B cell (primary cell): Measurements from ENCODE around the gene ELP1. TPM values are rescaled to one million over a fixed set of nuclear protein-coding genes. Genes with fewer than 3 reads are reported as not detected.

Experiments
- ATAC-seq: fragments of 200-7000 bp; cut with Tn5 transposase; one replicate; pipeline ENCODE4 v1.10.0; 2021; ENCODE audit warnings: low read depth, mild to moderate bottlenecking, moderate number of reproducible peaks, moderate library complexity
- CTCF ChIA-PET: fragments of 350-600 bp; sonication (Branson Sonifier 250); formaldehyde crosslinking; loops from one replicate; lab custom pipeline; 2021; ENCODE audit warnings: antibody characterized with exemption, inconsistent platforms; lab: Charles Lee
- POLR2A ChIA-PET: fragments of 350-600 bp; sonication (Branson Sonifier 250); formaldehyde crosslinking; loops from one replicate; lab custom pipeline; 2021; ENCODE audit warnings: antibody characterized with exemption; lab: Charles Lee
- DNase-seq: peaks from one replicate; pipeline ENCODE4 v3.0.0; 2013
- H2AFZ ChIP-seq: 2 replicates; pipeline ENCODE4 v1.6.1; 2012; ENCODE audit warnings: mild to moderate bottlenecking, low read depth, low read length; ENCODE audit not compliant: insufficient read depth, poor library complexity, severe bottlenecking
- H3K27ac ChIP-seq, 2 donors: 1 replicate in 1 of 2; 2 replicates in 1 of 2; pipeline ENCODE4 v1.5.1; 2012 to 2013; ENCODE audit warnings: low read length in 2 of 2, mild to moderate bottlenecking in 2 of 2, moderate library complexity in 1 of 2
- H3K27me3 ChIP-seq, 4 experiments: fragments of 200-600 bp in 1 of 4; sonication (generic) in 1 of 4; replicated peaks in 1 of 4; 1 replicate in 2 of 4; 2 replicates in 2 of 4; pipeline versions ENCODE4 v1.6.1 to v1.7.0; 2013 to 2016; ENCODE audit warnings: low read length in 3 of 4, mild to moderate bottlenecking in 2 of 4, mixed read lengths in 1 of 4, moderate library complexity in 1 of 4; ENCODE audit not compliant: insufficient read depth in 4 of 4, control insufficient read depth in 3 of 4; ENCODE audit errors: control extremely low read depth in 1 of 4
- H3K36me3 ChIP-seq, 2 experiments: replicated peaks in 1 of 2; 1 replicate in 1 of 2; 2 replicates in 1 of 2; pipeline versions ENCODE4 v1.6.1 to v1.7.1; 2013; ENCODE audit warnings: low read length in 1 of 2; ENCODE audit not compliant: insufficient read depth in 2 of 2, control insufficient read depth in 1 of 2; ENCODE audit errors: control extremely low read depth in 1 of 2, extremely low read depth in 1 of 2
- H3K4me1 ChIP-seq, 2 donors: fragments of 200-600 bp in 1 of 2; sonication (generic) in 1 of 2; 1 replicate in 1 of 2; 2 replicates in 1 of 2; pipeline versions ENCODE4 v1.5.1 to v1.6.1; 2013 to 2017; ENCODE audit warnings: low read length in 2 of 2; ENCODE audit not compliant: control insufficient read depth in 2 of 2, insufficient read depth in 2 of 2
- H3K4me2 ChIP-seq: replicated peaks from 2 replicates; pipeline ENCODE3; 2012; ENCODE audit warnings: mild to moderate bottlenecking, low read depth, low read length; ENCODE audit not compliant: poor library complexity, severe bottlenecking
- H3K4me3 ChIP-seq, 5 experiments: fragments of 200-600 bp in 1 of 5; sonication (generic) in 1 of 5; 1 replicate in 3 of 5; 2 replicates in 2 of 5; pipeline versions ENCODE4 v1.5.1 to v1.7.0; 2011 to 2016; ENCODE audit warnings: low read length in 4 of 5, mild to moderate bottlenecking in 4 of 5, low read depth in 2 of 5, control low read depth in 1 of 5, moderate library complexity in 1 of 5; ENCODE audit not compliant: insufficient read depth in 1 of 5; ENCODE audit errors: control extremely low read depth in 1 of 5, extremely low read depth in 1 of 5
- H3K79me2 ChIP-seq: fragments of 200-600 bp; sonication (generic); one replicate; pipeline ENCODE4 v1.6.0; 2016; ENCODE audit warnings: low read length; ENCODE audit not compliant: control insufficient read depth, insufficient read depth
- H3K9ac ChIP-seq: fragments of 200-600 bp; sonication (generic); 2 replicates; pipeline ENCODE4 v1.6.1; 2017; ENCODE audit warnings: mild to moderate bottlenecking, low read length, moderate library complexity
- H3K9me3 ChIP-seq, 3 donors: one replicate each; pipeline versions ENCODE4 v1.6.1 to v1.7.1; 2013; ENCODE audit warnings: low read length in 2 of 3; ENCODE audit not compliant: control insufficient read depth in 2 of 3, insufficient read depth in 1 of 3; ENCODE audit errors: control extremely low read depth in 1 of 3
- H4K20me1 ChIP-seq: 2 replicates; pipeline ENCODE4 v1.6.0; 2012; ENCODE audit warnings: mild to moderate bottlenecking, low read length; ENCODE audit not compliant: insufficient read depth, control insufficient read depth, poor library complexity, severe bottlenecking
- H3K27ac Mint-ChIP-seq: one replicate; pipeline ENCODE4 v1.8.0; 2021; ENCODE audit warnings: mixed read lengths
- H3K27me3 Mint-ChIP-seq: one replicate; pipeline ENCODE4 v1.8.0; 2021; ENCODE audit warnings: mixed read lengths
- H3K4me1 Mint-ChIP-seq: one replicate; pipeline ENCODE4 v1.8.0; 2021; ENCODE audit warnings: mixed read lengths
- H3K4me3 Mint-ChIP-seq: one replicate; pipeline ENCODE4 v1.8.0; 2021; ENCODE audit warnings: mixed read lengths
- H3K9me3 Mint-ChIP-seq: one replicate; pipeline ENCODE4 v1.8.0; 2022; ENCODE audit warnings: mixed read lengths; ENCODE audit not compliant: insufficient read depth
- EZH2 ChIP-seq: IDR thresholded peaks from 2 replicates; pipeline ENCODE4 v1.6.1; 2012; ENCODE audit warnings: borderline replicate concordance, low read depth, mild to moderate bottlenecking, moderate library complexity, low read length; ENCODE audit not compliant: insufficient read depth, poor library complexity, severe bottlenecking
- WGBS: methylation state at CpG from one replicate; pipeline ENCODE4 v1.1.5; 2013; ENCODE audit warnings: missing lambda C conversion rate; ENCODE audit not compliant: insufficient coverage; 5-methylcytosine and 5-hydroxymethylcytosine counted together
- intact Hi-C: fragments of 100-400 bp; cut with micrococcal nuclease; formaldehyde crosslinking; loops from one replicate; pipeline ENCODE4 v1.10.0; 2022
- polyA plus RNA-seq: library from polyadenylated mRNA; depleted of rRNA; stranded (reverse); fragments of >200 nt; gene quantifications from 2 replicates; pipeline ENCODE4 v1.2.3, GENCODE V29; 2012
- total RNA-seq, 2 donors: library from RNA; stranded (reverse); fragments of 120-200 nt in 1 of 2; gene quantifications; 1 replicate in 1 of 2; 2 replicates in 1 of 2; pipeline versions ENCODE4 v1.2.3 to v1.2.4, GENCODE V29; 2013 to 2022
- TF ChIP-seq, protein P1 (sequence below): fragments of 200-600 bp; IDR thresholded peaks from one replicate; pipeline ENCODE4 v1.8.0; 2022; ENCODE audit warnings: antibody characterized with exemption, mild to moderate bottlenecking

Gene ELP1
- total and polyA plus RNA-seq, 2 donors (not counting 1 experiment from before 2014, with no cell fraction given) = 20.8 to 29.4 TPM

DNA sequence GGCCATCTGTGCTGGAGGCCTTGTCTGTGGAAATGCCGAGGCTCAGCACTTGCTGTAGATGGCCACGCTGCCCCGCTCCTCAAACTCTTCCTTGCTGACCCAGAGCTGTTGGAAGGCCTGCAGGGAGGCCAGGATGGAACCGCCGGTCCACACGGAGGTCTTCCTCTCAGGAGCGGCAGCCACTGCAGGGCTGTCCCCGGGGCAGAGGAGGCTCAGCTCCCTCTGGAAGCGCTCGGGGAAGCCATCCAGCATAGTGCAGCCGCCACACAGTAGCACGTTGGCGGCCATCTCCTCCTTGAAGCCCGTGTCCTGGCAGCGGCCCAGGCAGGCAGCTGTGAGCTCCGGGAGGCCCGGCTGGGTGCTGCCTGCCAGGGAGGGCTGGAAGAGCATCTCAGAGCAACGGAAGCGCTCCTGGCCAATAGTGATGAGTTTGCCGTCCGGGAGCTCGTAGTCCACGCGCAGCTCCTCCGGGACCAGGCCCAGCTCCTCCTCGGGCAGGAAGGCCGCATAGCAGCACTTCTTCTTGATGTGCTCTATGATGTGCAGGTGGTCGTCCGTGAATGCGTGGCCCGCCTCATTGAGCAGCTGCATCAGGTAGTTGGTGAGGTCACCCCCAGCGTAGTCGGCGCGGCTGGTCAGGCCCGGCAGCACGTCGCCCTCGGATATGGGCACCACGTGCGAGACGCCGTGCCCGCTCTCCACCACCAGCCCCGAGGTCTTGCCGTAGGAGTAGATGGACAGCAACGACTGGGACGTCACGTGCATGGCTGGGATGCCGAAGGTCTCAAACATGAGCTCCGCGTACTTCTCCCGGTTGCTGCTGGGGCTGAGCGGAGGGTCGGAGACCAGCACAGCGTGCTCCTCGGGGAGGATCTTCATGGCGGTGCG lies 79.0 kb downstream of the ELP1 start:
- Histone ChIP-seq H3K9ac (no peak overlapping the region), H3K36me3 (no peaks in the 10 kb centered on the region), H3K79me2 (no peaks in the 10 kb centered on the region), H3K4me3 (no peak overlapping the region), H3K4me2 (no peak overlapping the region), H2AFZ (no peak overlapping the region), H3K4me1 (no peaks in the 10 kb centered on the region), H3K9me3 (no peaks in the 10 kb centered on the region), H3K27ac (no peak overlapping the region), H3K27me3 (no peaks in the 10 kb centered on the region), H4K20me1 (no peaks in the 10 kb centered on the region)
- WGBS = 96% methylated on average over 59 of the region's 59 CpGs
- TF ChIP-seq, protein P1, sequence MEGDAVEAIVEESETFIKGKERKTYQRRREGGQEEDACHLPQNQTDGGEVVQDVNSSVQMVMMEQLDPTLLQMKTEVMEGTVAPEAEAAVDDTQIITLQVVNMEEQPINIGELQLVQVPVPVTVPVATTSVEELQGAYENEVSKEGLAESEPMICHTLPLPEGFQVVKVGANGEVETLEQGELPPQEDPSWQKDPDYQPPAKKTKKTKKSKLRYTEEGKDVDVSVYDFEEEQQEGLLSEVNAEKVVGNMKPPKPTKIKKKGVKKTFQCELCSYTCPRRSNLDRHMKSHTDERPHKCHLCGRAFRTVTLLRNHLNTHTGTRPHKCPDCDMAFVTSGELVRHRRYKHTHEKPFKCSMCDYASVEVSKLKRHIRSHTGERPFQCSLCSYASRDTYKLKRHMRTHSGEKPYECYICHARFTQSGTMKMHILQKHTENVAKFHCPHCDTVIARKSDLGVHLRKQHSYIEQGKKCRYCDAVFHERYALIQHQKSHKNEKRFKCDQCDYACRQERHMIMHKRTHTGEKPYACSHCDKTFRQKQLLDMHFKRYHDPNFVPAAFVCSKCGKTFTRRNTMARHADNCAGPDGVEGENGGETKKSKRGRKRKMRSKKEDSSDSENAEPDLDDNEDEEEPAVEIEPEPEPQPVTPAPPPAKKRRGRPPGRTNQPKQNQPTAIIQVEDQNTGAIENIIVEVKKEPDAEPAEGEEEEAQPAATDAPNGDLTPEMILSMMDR = no peak
- no peak for TF ChIP-seq EZH2
- no peaks in the 10 kb centered on the region for H3K9me3 Mint-ChIP-seq
- no peak overlapping the region for H3K4me3 Mint-ChIP-seq
- H3K4me1 Mint-ChIP-seq = no peaks in the 10 kb centered on the region
- POLR2A ChIA-PET = no interaction called here
- no peak overlapping the region for H3K27ac Mint-ChIP-seq
- DNase-seq (no peak), ATAC-seq (no peak)
- peaks cover 9% of the 10 kb centered on the region for H3K27me3 Mint-ChIP-seq
- intact Hi-C loops = no loop called here
- CTCF ChIA-PET = no interaction called here

DNA sequence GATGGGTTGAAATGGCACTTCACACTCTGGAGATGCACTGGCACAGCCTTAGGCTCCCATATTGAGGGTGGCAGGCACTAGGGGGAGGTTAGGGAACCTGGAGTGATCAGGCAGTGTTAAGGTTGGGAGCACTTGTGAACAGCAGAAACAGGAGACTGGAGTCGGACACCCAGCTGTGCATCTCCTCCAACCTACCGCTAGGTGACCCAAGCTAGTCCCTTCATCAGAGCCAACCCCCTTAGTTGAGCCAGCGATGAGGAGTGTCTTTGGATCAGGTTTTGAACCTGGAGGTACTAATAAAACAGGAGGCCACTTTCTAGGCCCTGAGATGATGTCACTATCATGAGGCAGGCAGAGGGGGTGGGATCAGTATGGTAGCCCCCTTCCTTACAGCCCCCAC lies 79.8 kb downstream of the ELP1 start:
- H3K27ac Mint-ChIP-seq = no peak overlapping the region
- Histone ChIP-seq H4K20me1 (no peaks in the 10 kb centered on the region), H3K27ac (no peak overlapping the region), H2AFZ (no peak overlapping the region), H3K4me3 (no peak overlapping the region), H3K4me1 (no peaks in the 10 kb centered on the region), H3K36me3 (no peaks in the 10 kb centered on the region), H3K9me3 (no peaks in the 10 kb centered on the region), H3K79me2 (no peaks in the 10 kb centered on the region), H3K27me3 (no peaks in the 10 kb centered on the region), H3K4me2 (no peak overlapping the region), H3K9ac (no peak overlapping the region)
- H3K4me1 Mint-ChIP-seq = no peaks in the 10 kb centered on the region
- TF ChIP-seq, protein P1 = no peak
- TF ChIP-seq EZH2 = no peak
- POLR2A ChIA-PET = no interaction called here
- no peak overlapping the region for H3K4me3 Mint-ChIP-seq
- peaks cover 9% of the 10 kb centered on the region for H3K27me3 Mint-ChIP-seq
- intact Hi-C loops = no loop called here
- H3K9me3 Mint-ChIP-seq = no peaks in the 10 kb centered on the region
- CTCF ChIA-PET = no interaction called here
- no peak for DNase-seq
- ATAC-seq = no peak
- 80% methylated on average over 1 of the region's 3 CpGs for WGBS
